Measurements from ENCODE around the gene DLG5.

GRCh38 chr10:77925795-77926565, 575 bp downstream of the DLG5 start:
- TF ChIP-seq EZH2 (IDR thresholded peaks at IDR 0.05; ENCODE audit: insufficient read depth, poor library complexity, severe bottlenecking): no peak
- TF ChIP-seq EZH2phosphoT487 (IDR thresholded peaks at IDR 0.05; ENCODE audit: insufficient read depth, low read depth): no peak
